CD4-positive, alpha-beta memory T cell (primary cell): ENCODE results near the gene NEMP2. TPM values are rescaled to one million over a fixed set of nuclear protein-coding genes. Genes with fewer than 3 reads are reported as not detected.

Experiments used
- CTCF ChIA-PET: fragments of 350-600 bp; sonication (Branson Sonifier 250); formaldehyde crosslinking; loops from one replicate; lab custom pipeline; 2021; ENCODE audit warnings: inconsistent platforms; ENCODE audit not compliant: partially characterized antibody; lab: Charles Lee
- POLR2A ChIA-PET: fragments of 350-600 bp; sonication (Branson Sonifier 250); formaldehyde crosslinking; loops from one replicate; lab custom pipeline; 2021; ENCODE audit not compliant: partially characterized antibody; lab: Charles Lee
- DNase-seq, 5 donors: peaks; one replicate each; pipeline versions ENCODE4 v3.0.0 to v3.0.0-alpha.2; 2020 to 2022; ENCODE audit warnings: mixed read lengths in 1 of 5
- H3K27ac ChIP-seq: one replicate; pipeline ENCODE4 v1.7.0; 2013; ENCODE audit warnings: low read depth, low read length
- H3K27me3 ChIP-seq: 2 replicates; pipeline ENCODE4 v1.7.0; 2013; ENCODE audit warnings: mild to moderate bottlenecking, low read length, moderate library complexity; ENCODE audit not compliant: insufficient read depth
- H3K36me3 ChIP-seq: 2 replicates; pipeline ENCODE4 v1.7.0; 2013; ENCODE audit warnings: mild to moderate bottlenecking, low read length, moderate library complexity; ENCODE audit not compliant: insufficient read depth
- H3K4me1 ChIP-seq: 2 replicates; pipeline ENCODE4 v1.7.0; 2013; ENCODE audit warnings: mild to moderate bottlenecking, low read length, moderate library complexity; ENCODE audit not compliant: insufficient read depth
- H3K4me3 ChIP-seq, 2 donors: one replicate each; pipeline ENCODE4 v1.7.0; 2013; ENCODE audit warnings: low read length in 2 of 2, mild to moderate bottlenecking in 1 of 2
- H3K9me3 ChIP-seq, 2 donors: one replicate each; pipeline ENCODE4 v1.7.0; 2013; ENCODE audit warnings: low read length in 2 of 2, control low read depth in 1 of 2; ENCODE audit not compliant: control insufficient read depth in 1 of 2
- H3K27ac Mint-ChIP-seq, 7 donors: one replicate each; pipeline ENCODE4 v1.8.0; 2020 to 2021; ENCODE audit warnings: mixed read lengths in 7 of 7, mild to moderate bottlenecking in 6 of 7, inconsistent platforms in 3 of 7, moderate library complexity in 3 of 7
- H3K27me3 Mint-ChIP-seq, 2 donors: one replicate each; pipeline ENCODE4 v1.8.0; 2020 to 2021; ENCODE audit warnings: mixed read lengths in 2 of 2
- H3K36me3 Mint-ChIP-seq, 2 donors: one replicate each; pipeline ENCODE4 v1.8.0; 2020 to 2021; ENCODE audit warnings: mixed read lengths in 2 of 2, inconsistent platforms in 1 of 2, mild to moderate bottlenecking in 1 of 2
- H3K4me1 Mint-ChIP-seq, 4 donors: one replicate each; pipeline ENCODE4 v1.8.0; 2020 to 2021; ENCODE audit warnings: mixed read lengths in 4 of 4, mild to moderate bottlenecking in 1 of 4
- H3K4me3 Mint-ChIP-seq, 8 donors: one replicate each; pipeline ENCODE4 v1.8.0; 2020 to 2021; ENCODE audit warnings: mixed read lengths in 8 of 8, mild to moderate bottlenecking in 7 of 8, moderate library complexity in 6 of 8, inconsistent platforms in 3 of 8
- H3K9me3 Mint-ChIP-seq, 8 donors: one replicate each; pipeline ENCODE4 v1.8.0; 2020 to 2021; ENCODE audit warnings: mixed read lengths in 8 of 8, mild to moderate bottlenecking in 5 of 8, inconsistent platforms in 3 of 8, moderate library complexity in 1 of 8
- intact Hi-C: fragments of 100-400 bp; cut with micrococcal nuclease; formaldehyde crosslinking; loops from one replicate; pipeline ENCODE4 v1.15.1; 2023
- polyA plus RNA-seq, 2 donors: library from polyadenylated mRNA; unstranded; fragments of 300-500 nt; fragmentation: Illumina TruSeq; gene quantifications; one replicate each; pipeline ENCODE4 v1.2.3, GENCODE V29; 2021
- total RNA-seq, 2 experiments: library from RNA; stranded (reverse); gene quantifications; one replicate each; pipeline ENCODE4 v1.2.3, GENCODE V29; 2021

NEMP2 gene
- total and polyA plus RNA-seq, 4 experiments from 2014 or later: 10.9 to 21.2 (median 16.3) TPM

GRCh38 chr2:190490502-190490901 is 44.0 kb downstream of the NEMP2 start:
- ChIA-PET CTCF (no interaction called here), POLR2A (no interaction called here)
- H3K36me3 ChIP-seq: peaks cover 40% of the 10 kb centered on the region
- H3K4me3 Mint-ChIP-seq: no peak overlapping the region
- no peaks in the 10 kb centered on the region for H3K27me3 Mint-ChIP-seq
- no peak overlapping the region for H3K4me3 ChIP-seq
- H3K27ac ChIP-seq: no peak overlapping the region
- peaks cover 2 to 15% (median 7%) of the 10 kb centered on the region in 8 donors for H3K9me3 Mint-ChIP-seq
- H3K4me1 ChIP-seq: peaks cover 17% of the 10 kb centered on the region
- no peaks in the 10 kb centered on the region for H3K27me3 ChIP-seq
- intact Hi-C loops: no loop called here
- peaks cover 28 to 63% (median 43%) of the 10 kb centered on the region in 4 donors for H3K4me1 Mint-ChIP-seq
- H3K27ac Mint-ChIP-seq: peak overlapping the region in 1 of 7 donors; percentile 20
- H3K9me3 ChIP-seq: no peaks in the 10 kb centered on the region
- DNase-seq: no peak
- peaks cover 75 to 85% of the 10 kb centered on the region in 2 donors for H3K36me3 Mint-ChIP-seq

- Mint-ChIP-seq H3K9me3 (peaks cover 2 to 15% (median 7%) of the 10 kb centered on the region in 8 donors), H3K4me3 (peak overlapping the region in 1 of 8 donors; percentile 24), H3K4me1 (peaks cover 23 to 53% (median 35%) of the 10 kb centered on the region in 4 donors), H3K27me3 (no peaks in the 10 kb centered on the region), H3K27ac (peak overlapping the region in 3 of 7 donors; percentile 42 to 48 (median 42)), H3K36me3 (peaks cover 68 to 75% of the 10 kb centered on the region in 2 donors)
- no peak overlapping the region for H3K27ac ChIP-seq
- H3K9me3 ChIP-seq: no peaks in the 10 kb centered on the region
- H3K4me3 ChIP-seq: no peak overlapping the region
- peaks cover 40% of the 10 kb centered on the region for H3K36me3 ChIP-seq
- no peaks in the 10 kb centered on the region for H3K27me3 ChIP-seq
- no peak for DNase-seq
- intact Hi-C loops: no loop called here
- peaks cover 13% of the 10 kb centered on the region for H3K4me1 ChIP-seq
- CTCF ChIA-PET: interaction anchor here (1.7 kb wide), 1 partner anchor 12 kb away, joined by 5 read pairs; no protein-coding TSS in a partner anchor
- POLR2A ChIA-PET: no interaction called here
Observed at GRCh38 chr2:190489475-190489874, 45.0 kb downstream of the NEMP2 start.

- Mint-ChIP-seq H3K4me3 (no peak overlapping the region), H3K27ac (peak overlapping the region in 2 of 7 donors; percentile 31 to 36), H3K27me3 (no peaks in the 10 kb centered on the region), H3K4me1 (peaks cover 19 to 45% (median 29%) of the 10 kb centered on the region in 4 donors), H3K9me3 (peaks cover 2 to 15% (median 7%) of the 10 kb centered on the region in 8 donors), H3K36me3 (peaks cover 62 to 74% of the 10 kb centered on the region in 2 donors)
- H3K4me1 ChIP-seq: peaks cover 7% of the 10 kb centered on the region
- peaks cover 40% of the 10 kb centered on the region for H3K36me3 ChIP-seq
- POLR2A ChIA-PET: no interaction called here
- DNase-seq: no peak
- H3K9me3 ChIP-seq: no peaks in the 10 kb centered on the region
- no peak overlapping the region for H3K27ac ChIP-seq
- H3K27me3 ChIP-seq: no peaks in the 10 kb centered on the region
- intact Hi-C loops: no loop called here
- CTCF ChIA-PET: interaction anchor here (1.7 kb wide), 1 partner anchor 11 kb away, joined by 5 read pairs; no protein-coding TSS in a partner anchor
- H3K4me3 ChIP-seq: no peak overlapping the region
Observed at GRCh38 chr2:190488516-190489233, 45.8 kb downstream of the NEMP2 start.

GRCh38 chr2:190486037-190486623 is 48.4 kb downstream of the NEMP2 start:
- H3K27ac Mint-ChIP-seq: peak overlapping the region in 3 of 7 donors; percentile 5 to 52 (median 11)
- H3K9me3 ChIP-seq: no peaks in the 10 kb centered on the region
- H3K4me3 Mint-ChIP-seq: no peak overlapping the region
- H3K27me3 Mint-ChIP-seq: no peaks in the 10 kb centered on the region
- H3K4me1 Mint-ChIP-seq: peaks cover 20 to 35% (median 22%) of the 10 kb centered on the region in 4 donors
- peaks cover 32% of the 10 kb centered on the region for H3K36me3 ChIP-seq
- no peaks in the 10 kb centered on the region for H3K4me1 ChIP-seq
- H3K9me3 Mint-ChIP-seq: no peaks in the 10 kb centered on the region
- ChIA-PET POLR2A (no interaction called here), CTCF (no interaction called here)
- intact Hi-C loops: no loop called here
- H3K27me3 ChIP-seq: no peaks in the 10 kb centered on the region
- peaks cover 52 to 69% of the 10 kb centered on the region in 2 donors for H3K36me3 Mint-ChIP-seq
- no peak overlapping the region for H3K4me3 ChIP-seq
- H3K27ac ChIP-seq: no peak overlapping the region
- DNase-seq: no peak

- DNase-seq: no peak
- POLR2A ChIA-PET: no interaction called here
Observed at GRCh38 chr2:190482451-190482850, 52.1 kb downstream of the NEMP2 start.

GRCh38 chr2:190481339-190481738 is 53.2 kb downstream of the NEMP2 start:
- intact Hi-C loops: no loop called here
- CTCF ChIA-PET: interaction anchor here (0.5 kb wide), 1 partner anchor 14 kb away, joined by 3 read pairs; no protein-coding TSS in a partner anchor
- Histone ChIP-seq H3K4me1 (no peaks in the 10 kb centered on the region), H3K9me3 (no peaks in the 10 kb centered on the region), H3K4me3 (no peak overlapping the region), H3K36me3 (peaks cover 7% of the 10 kb centered on the region), H3K27ac (no peak overlapping the region), H3K27me3 (no peaks in the 10 kb centered on the region)
- DNase-seq: no peak
- POLR2A ChIA-PET: no interaction called here
- Mint-ChIP-seq H3K9me3 (peaks cover 0 to under 1% (median 0%) of the 10 kb centered on the region in 8 donors), H3K27ac (peak overlapping the region in 2 of 7 donors; percentile 10 to 55), H3K36me3 (peaks cover 20 to 35% of the 10 kb centered on the region in 2 donors), H3K4me1 (peaks cover 19 to 29% (median 22%) of the 10 kb centered on the region in 4 donors), H3K4me3 (no peak overlapping the region), H3K27me3 (no peaks in the 10 kb centered on the region)

More at GRCh38 chr2:190482451-190482850, 52.1 kb downstream of the NEMP2 start:
- Mint-ChIP-seq H3K4me1 (peaks cover 19 to 31% (median 24%) of the 10 kb centered on the region in 4 donors), H3K4me3 (peak overlapping the region in 1 of 8 donors; percentile 27), H3K36me3 (peaks cover 22 to 44% of the 10 kb centered on the region in 2 donors), H3K27me3 (no peaks in the 10 kb centered on the region), H3K27ac (peak overlapping the region in 1 of 7 donors; percentile 57), H3K9me3 (no peaks in the 10 kb centered on the region)
- Histone ChIP-seq H3K36me3 (peaks cover 9% of the 10 kb centered on the region), H3K4me1 (no peaks in the 10 kb centered on the region), H3K27ac (no peak overlapping the region), H3K9me3 (no peaks in the 10 kb centered on the region), H3K27me3 (no peaks in the 10 kb centered on the region), H3K4me3 (no peak overlapping the region)
- intact Hi-C loops: no loop called here
- CTCF ChIA-PET: interaction anchor here (1.1 kb wide), 1 partner anchor 12 kb away, joined by 5 read pairs; no protein-coding TSS in a partner anchor
